DOHH2 (cell line): ENCODE results near the gene SLC1A5.
"Not testable (repeated sequence)": the region's sequence is repeated elsewhere in the genome, so short reads cannot be mapped to it uniquely, and the experiment has no call there.

ENCODE experiments used
- H3F3A ChIP-seq: fragments of 200-600 bp; sonication (generic), shearing (Covaris generic); 2 replicates; pipeline ENCODE4 v1.6.0; 2016; ENCODE audit warnings: antibody characterized with exemption, mild to moderate bottlenecking; ENCODE audit not compliant: control insufficient read depth, insufficient read depth
- H3K27ac ChIP-seq: fragments of 200-600 bp; sonication (generic); 2 replicates; pipeline ENCODE4 v1.5.1; 2014; ENCODE audit warnings: low read depth, mild to moderate bottlenecking, low read length, moderate library complexity
- H3K27me3 ChIP-seq: fragments of 200-600 bp; sonication (generic); 2 replicates; pipeline ENCODE4 v1.6.1; 2014; ENCODE audit warnings: mild to moderate bottlenecking, low read length, mixed read lengths; ENCODE audit not compliant: control insufficient read depth
- H3K36me3 ChIP-seq: fragments of 200-600 bp; sonication (generic); 2 replicates; pipeline ENCODE4 v1.6.1; 2014; ENCODE audit warnings: mild to moderate bottlenecking, low read length, moderate library complexity, mixed read lengths; ENCODE audit not compliant: control insufficient read depth
- H3K4me1 ChIP-seq: fragments of 200-600 bp; sonication (generic); 2 replicates; pipeline ENCODE4 v1.6.1; 2014; ENCODE audit warnings: mild to moderate bottlenecking, low read length, mixed read lengths; ENCODE audit not compliant: control insufficient read depth
- H3K4me2 ChIP-seq: fragments of 200-600 bp; sonication (generic); 2 replicates; pipeline ENCODE4 v1.6.0; 2014; ENCODE audit warnings: mild to moderate bottlenecking, low read length, moderate library complexity
- H3K4me3 ChIP-seq: fragments of 200-600 bp; sonication (generic); 2 replicates; pipeline ENCODE4 v1.5.1; 2014; ENCODE audit warnings: mild to moderate bottlenecking, low read length, mixed read lengths
- H3K79me2 ChIP-seq: fragments of 200-600 bp; sonication (generic); 2 replicates; pipeline ENCODE4 v1.6.1; 2014; ENCODE audit warnings: mild to moderate bottlenecking, low read length, mixed read lengths; ENCODE audit not compliant: control insufficient read depth
- H3K9me2 ChIP-seq: fragments of 200-600 bp; sonication (generic); replicated peaks from 2 replicates; pipeline ENCODE4 v1.6.1; 2014; ENCODE audit warnings: mild to moderate bottlenecking, low read length, mixed read lengths; ENCODE audit not compliant: control insufficient read depth
- H3K9me3 ChIP-seq: fragments of 200-600 bp; sonication (generic); 2 replicates; pipeline ENCODE4 v1.6.1; 2014; ENCODE audit warnings: antibody characterized with exemption, low read length, mixed read lengths; ENCODE audit not compliant: control insufficient read depth, insufficient read depth
- H4K20me1 ChIP-seq: fragments of 200-600 bp; sonication (generic); 2 replicates; pipeline ENCODE4 v1.6.0; 2014; ENCODE audit warnings: low read depth, mild to moderate bottlenecking, antibody characterized with exemption, low read length, moderate library complexity; ENCODE audit not compliant: control insufficient read depth, insufficient read depth
- CTCF ChIP-seq: fragments of 200-600 bp; sonication (generic); IDR thresholded peaks from one replicate; pipeline ENCODE4 v1.5.1; 2014; ENCODE audit warnings: antibody characterized with exemption, mild to moderate bottlenecking, low read depth, low read length; ENCODE audit not compliant: poor library complexity, severe bottlenecking
- EZH2phosphoT487 ChIP-seq: fragments of 200-600 bp; sonication (generic); IDR thresholded peaks from 2 replicates; pipeline ENCODE4 v1.6.1; 2017; ENCODE audit warnings: borderline replicate concordance, mild to moderate bottlenecking, antibody characterized with exemption, low read length, moderate library complexity, mixed read lengths

The SLC1A5 gene

GRCh38 chr19:46761418-46761831, 27.0 kb downstream of the SLC1A5 start:
- Histone ChIP-seq H3K4me3 (no peak overlapping the region), H3K4me2 (no peak overlapping the region), H3K9me2 (no peaks in the 10 kb centered on the region), H4K20me1 (no peaks in the 10 kb centered on the region; the same call in 1 of the 2 replicates), H3K79me2 (no peaks in the 10 kb centered on the region), H3K27ac (no peak overlapping the region), H3K4me1 (peaks cover 3% of the 10 kb centered on the region; the same call in 1 of the 2 replicates), H3F3A (no peaks in the 10 kb centered on the region), H3K27me3 (no peaks in the 10 kb centered on the region), H3K36me3 (peaks cover 14% of the 10 kb centered on the region), H3K9me3 (no peaks in the 10 kb centered on the region)
- TF ChIP-seq EZH2phosphoT487: no peak
- no peak for TF ChIP-seq CTCF

- H3K9me2 ChIP-seq, H3K4me1 ChIP-seq, H3K27ac ChIP-seq, H4K20me1 ChIP-seq, H3K4me3 ChIP-seq, H3K27me3 ChIP-seq, H3K4me2 ChIP-seq, H3F3A ChIP-seq, H3K79me2 ChIP-seq, H3K9me3 ChIP-seq: not testable (repeated sequence)
- peaks cover 15% of the 10 kb centered on the region for H3K36me3 ChIP-seq
Observed at GRCh38 chr19:46760897-46761296, 27.5 kb downstream of the SLC1A5 start.

GRCh38 chr19:46760363-46760762, 28.0 kb downstream of the SLC1A5 start:
- no peak overlapping the region for H3K4me2 ChIP-seq
- peaks cover 3% of the 10 kb centered on the region; the same call in 1 of the 2 replicates for H3K4me1 ChIP-seq
- H3K9me3 ChIP-seq: no peaks in the 10 kb centered on the region
- peaks cover 15% of the 10 kb centered on the region for H3K36me3 ChIP-seq
- no peaks in the 10 kb centered on the region for H3K27me3 ChIP-seq
- no peaks in the 10 kb centered on the region; the same call in 1 of the 2 replicates for H4K20me1 ChIP-seq
- H3K4me3 ChIP-seq: no peak overlapping the region
- H3K27ac ChIP-seq: no peak overlapping the region
- H3K9me2 ChIP-seq: no peaks in the 10 kb centered on the region
- no peaks in the 10 kb centered on the region for H3K79me2 ChIP-seq
- TF ChIP-seq EZH2phosphoT487 (no peak), CTCF (no peak)
- no peaks in the 10 kb centered on the region for H3F3A ChIP-seq

GRCh38 chr19:46759817-46760333, 28.5 kb downstream of the SLC1A5 start:
- Histone ChIP-seq H3K4me3 (no peak overlapping the region), H3K9me2 (no peaks in the 10 kb centered on the region), H3K4me2 (no peak overlapping the region), H3K9me3 (no peaks in the 10 kb centered on the region), H3K36me3 (peaks cover 15% of the 10 kb centered on the region), H4K20me1 (no peaks in the 10 kb centered on the region; the same call in 1 of the 2 replicates), H3K79me2 (no peaks in the 10 kb centered on the region), H3F3A (peaks cover 2% of the 10 kb centered on the region; the same call in 1 of the 2 replicates), H3K4me1 (peaks cover 3% of the 10 kb centered on the region; the same call in 1 of the 2 replicates), H3K27ac (no peak overlapping the region), H3K27me3 (no peaks in the 10 kb centered on the region)
- TF ChIP-seq EZH2phosphoT487 (no peak), CTCF (no peak)
